Measurements from ENCODE around the gene EVA1C.
"Not testable (repeated sequence)": the region's sequence is repeated elsewhere in the genome, so short reads cannot be mapped to it uniquely, and the experiment has no call there.

EVA1C gene

GRCh38 chr21:32412162-32413014 is at the start of gene EVA1C:
TSS of gene EVA1C (plus strand) at chr21:32412706. CDS start at chr21:32412854, 148 bp downstream.
- H3K4me3 ChIP-seq (ENCODE audit: low read length) = peak within 1 kb of the TSS; percentile 15; the same call in 1 of the 2 replicates
- H3K27ac ChIP-seq (ENCODE audit: low read length) = no peak within 1 kb of the TSS

GRCh38 chr21:32364387-32364786 is 48.1 kb upstream of the EVA1C start:
- DNase-seq (ENCODE audit: low read depth, low spot score) = no peak
- Histone ChIP-seq H3K36me3 (ENCODE audit: control insufficient read depth, insufficient read depth, low read length) (peaks cover 40% of the 10 kb centered on the region; the same call in 1 of the 2 replicates), H3K27ac (ENCODE audit: low read length) (no peak overlapping the region), H3K9me3 (ENCODE audit: control insufficient read depth, insufficient read depth, low read length) (no peaks in the 10 kb centered on the region), H3K4me3 (ENCODE audit: low read length) (no peak overlapping the region), H3K27me3 (ENCODE audit: control insufficient read depth, insufficient read depth, low read length) (no peaks in the 10 kb centered on the region), H3K4me1 (ENCODE audit: control insufficient read depth, insufficient read depth, low read length) (no peaks in the 10 kb centered on the region)
- WGBS (ENCODE audit: insufficient coverage, insufficient read length) = no CpG with 5 or more reads among the region's 7 CpGs

More at GRCh38 chr21:32412162-32413014, at the start of gene EVA1C:
- no peaks in the 10 kb centered on the region for H3K36me3 ChIP-seq (ENCODE audit: control insufficient read depth, insufficient read depth, low read length)
- H3K4me1 ChIP-seq (ENCODE audit: control insufficient read depth, insufficient read depth, low read length) = no peaks in the 10 kb centered on the region
- WGBS (ENCODE audit: insufficient coverage, insufficient read length) = no CpG with 5 or more reads among the region's 104 CpGs
- no peaks in the 10 kb centered on the region for H3K9me3 ChIP-seq (ENCODE audit: control insufficient read depth, insufficient read depth, low read length)
- H3K27me3 ChIP-seq (ENCODE audit: control insufficient read depth, insufficient read depth, low read length) = peaks cover 28% of the 10 kb centered on the region; the same call in 1 of the 2 replicates
- DNase-seq (ENCODE audit: low read depth, low spot score) = no peak

GRCh38 chr21:32364796-32365195 is 47.7 kb upstream of the EVA1C start:
- H3K4me3 ChIP-seq (ENCODE audit: low read length) = no peak overlapping the region
- H3K36me3 ChIP-seq (ENCODE audit: control insufficient read depth, insufficient read depth, low read length) = peaks cover 36% of the 10 kb centered on the region; the same call in 1 of the 2 replicates
- H3K9me3 ChIP-seq (ENCODE audit: control insufficient read depth, insufficient read depth, low read length) = no peaks in the 10 kb centered on the region
- no CpG with 5 or more reads among the region's 4 CpGs for WGBS (ENCODE audit: insufficient coverage, insufficient read length)
- H3K4me1 ChIP-seq (ENCODE audit: control insufficient read depth, insufficient read depth, low read length) = no peaks in the 10 kb centered on the region
- DNase-seq (ENCODE audit: low read depth, low spot score) = no peak
- no peak overlapping the region for H3K27ac ChIP-seq (ENCODE audit: low read length)
- no peaks in the 10 kb centered on the region for H3K27me3 ChIP-seq (ENCODE audit: control insufficient read depth, insufficient read depth, low read length)

- no CpG with 5 or more reads among the region's 4 CpGs for WGBS (ENCODE audit: insufficient coverage, insufficient read length)
- Histone ChIP-seq H3K4me3 (ENCODE audit: low read length) (no peak overlapping the region), H3K36me3 (ENCODE audit: control insufficient read depth, insufficient read depth, low read length) (peaks cover 36% of the 10 kb centered on the region; the same call in 1 of the 2 replicates), H3K27me3 (ENCODE audit: control insufficient read depth, insufficient read depth, low read length) (no peaks in the 10 kb centered on the region), H3K9me3 (ENCODE audit: control insufficient read depth, insufficient read depth, low read length) (no peaks in the 10 kb centered on the region), H3K27ac (ENCODE audit: low read length) (no peak overlapping the region), H3K4me1 (ENCODE audit: control insufficient read depth, insufficient read depth, low read length) (no peaks in the 10 kb centered on the region)
- DNase-seq (ENCODE audit: low read depth, low spot score) = no peak
Measured at GRCh38 chr21:32366191-32366590, 46.3 kb upstream of the EVA1C start.

GRCh38 chr21:32367158-32367557 is 45.3 kb upstream of the EVA1C start:
- H3K4me3 ChIP-seq (ENCODE audit: low read length) = no peak overlapping the region
- H3K36me3 ChIP-seq (ENCODE audit: control insufficient read depth, insufficient read depth, low read length) = peaks cover 35% of the 10 kb centered on the region; the same call in 1 of the 2 replicates
- no CpG with 5 or more reads among the region's 1 CpG for whole genome bisulfite sequencing (ENCODE audit: insufficient coverage, insufficient read length)
- no peaks in the 10 kb centered on the region for H3K4me1 ChIP-seq (ENCODE audit: control insufficient read depth, insufficient read depth, low read length)
- DNase-seq (ENCODE audit: low read depth, low spot score) = no peak
- H3K9me3 ChIP-seq (ENCODE audit: control insufficient read depth, insufficient read depth, low read length) = no peaks in the 10 kb centered on the region
- no peaks in the 10 kb centered on the region for H3K27me3 ChIP-seq (ENCODE audit: control insufficient read depth, insufficient read depth, low read length)
- H3K27ac ChIP-seq (ENCODE audit: low read length) = no peak overlapping the region

- Histone ChIP-seq H3K4me3 (ENCODE audit: low read length) (no peak overlapping the region), H3K36me3 (ENCODE audit: control insufficient read depth, insufficient read depth, low read length) (peaks cover 29% of the 10 kb centered on the region; the same call in 1 of the 2 replicates)
- no CpG with 5 or more reads among the region's 9 CpGs for WGBS (ENCODE audit: insufficient coverage, insufficient read length)
Measured at GRCh38 chr21:32368386-32368785, 44.1 kb upstream of the EVA1C start.

GRCh38 chr21:32368961-32369360 is 43.5 kb upstream of the EVA1C start:
- peaks cover 29% of the 10 kb centered on the region; the same call in 1 of the 2 replicates for H3K36me3 ChIP-seq (ENCODE audit: control insufficient read depth, insufficient read depth, low read length)
- H3K9me3 ChIP-seq (ENCODE audit: control insufficient read depth, insufficient read depth, low read length); H3K4me3 ChIP-seq (ENCODE audit: low read length); H3K4me1 ChIP-seq (ENCODE audit: control insufficient read depth, insufficient read depth, low read length); H3K27ac ChIP-seq (ENCODE audit: low read length); DNase-seq (ENCODE audit: low read depth, low spot score); H3K27me3 ChIP-seq (ENCODE audit: control insufficient read depth, insufficient read depth, low read length): not testable (repeated sequence)
- WGBS (ENCODE audit: insufficient coverage, insufficient read length) = no CpG with 5 or more reads among the region's 1 CpG

More at GRCh38 chr21:32368386-32368785, 44.1 kb upstream of the EVA1C start:
- Histone ChIP-seq H3K27ac (ENCODE audit: low read length) (no peak overlapping the region), H3K27me3 (ENCODE audit: control insufficient read depth, insufficient read depth, low read length) (no peaks in the 10 kb centered on the region), H3K4me1 (ENCODE audit: control insufficient read depth, insufficient read depth, low read length) (no peaks in the 10 kb centered on the region), H3K9me3 (ENCODE audit: control insufficient read depth, insufficient read depth, low read length) (no peaks in the 10 kb centered on the region)
- no peak for DNase-seq (ENCODE audit: low read depth, low spot score)

GRCh38 chr21:32370998-32371766 is 41.3 kb upstream of the EVA1C start:
- Histone ChIP-seq H3K4me3 (ENCODE audit: low read length) (no peak overlapping the region), H3K27me3 (ENCODE audit: control insufficient read depth, insufficient read depth, low read length) (no peaks in the 10 kb centered on the region), H3K9me3 (ENCODE audit: control insufficient read depth, insufficient read depth, low read length) (no peaks in the 10 kb centered on the region), H3K27ac (ENCODE audit: low read length) (no peak overlapping the region), H3K36me3 (ENCODE audit: control insufficient read depth, insufficient read depth, low read length) (peaks cover 21% of the 10 kb centered on the region; the same call in 1 of the 2 replicates), H3K4me1 (ENCODE audit: control insufficient read depth, insufficient read depth, low read length) (no peaks in the 10 kb centered on the region)
- no CpG with 5 or more reads among the region's 6 CpGs for WGBS (ENCODE audit: insufficient coverage, insufficient read length)
- DNase-seq (ENCODE audit: low read depth, low spot score) = no peak

- Histone ChIP-seq H3K36me3 (ENCODE audit: control insufficient read depth, insufficient read depth, low read length) (peaks cover 16% of the 10 kb centered on the region; the same call in 1 of the 2 replicates), H3K9me3 (ENCODE audit: control insufficient read depth, insufficient read depth, low read length) (no peaks in the 10 kb centered on the region), H3K27ac (ENCODE audit: low read length) (no peak overlapping the region), H3K4me1 (ENCODE audit: control insufficient read depth, insufficient read depth, low read length) (no peaks in the 10 kb centered on the region), H3K27me3 (ENCODE audit: control insufficient read depth, insufficient read depth, low read length) (no peaks in the 10 kb centered on the region), H3K4me3 (ENCODE audit: low read length) (no peak overlapping the region)
- no peak for DNase-seq (ENCODE audit: low read depth, low spot score)
- WGBS (ENCODE audit: insufficient coverage, insufficient read length) = no CpG with 5 or more reads among the region's 6 CpGs
Measured at GRCh38 chr21:32371913-32372314, 40.6 kb upstream of the EVA1C start.

- Histone ChIP-seq H3K27me3 (ENCODE audit: control insufficient read depth, insufficient read depth, low read length) (no peaks in the 10 kb centered on the region), H3K36me3 (ENCODE audit: control insufficient read depth, insufficient read depth, low read length) (peaks cover 14% of the 10 kb centered on the region; the same call in 1 of the 2 replicates)
- no CpG with 5 or more reads among the region's 3 CpGs for WGBS (ENCODE audit: insufficient coverage, insufficient read length)
Measured at GRCh38 chr21:32372755-32373154, 39.8 kb upstream of the EVA1C start.

More at GRCh38 chr21:32372755-32373154, 39.8 kb upstream of the EVA1C start:
- H3K9me3 ChIP-seq (ENCODE audit: control insufficient read depth, insufficient read depth, low read length) = no peaks in the 10 kb centered on the region
- no peak overlapping the region for H3K4me3 ChIP-seq (ENCODE audit: low read length)
- H3K4me1 ChIP-seq (ENCODE audit: control insufficient read depth, insufficient read depth, low read length) = no peaks in the 10 kb centered on the region
- DNase-seq (ENCODE audit: low read depth, low spot score) = no peak
- no peak overlapping the region for H3K27ac ChIP-seq (ENCODE audit: low read length)
